Smooth muscle cell (in vitro differentiated cells): Measurements from ENCODE around the gene CAB39. TPM values are rescaled to one million over a fixed set of nuclear protein-coding genes. Genes with fewer than 3 reads are reported as not detected.

ENCODE experiments used
- DNase-seq: peaks from one replicate; lab custom pipeline; 2025; ENCODE audit not compliant: unreplicated experiment; lab: John Stamatoyannopoulos, UW
- H2AFZ ChIP-seq: fragments of 200-600 bp; sonication (generic); 2 replicates; pipeline ENCODE4 v1.6.0; 2016; ENCODE audit warnings: antibody characterized with exemption, low read depth, mild to moderate bottlenecking
- H3F3A ChIP-seq: fragments of 200-600 bp; sonication (generic); 2 replicates; pipeline ENCODE4 v1.6.0; 2017; ENCODE audit warnings: antibody characterized with exemption, low read depth
- H3K27ac ChIP-seq: fragments of 200-600 bp; sonication (generic); 2 replicates; pipeline ENCODE4 v1.5.1; 2016; ENCODE audit warnings: low read depth, mild to moderate bottlenecking
- H3K27me3 ChIP-seq: fragments of 200-600 bp; sonication (generic); 2 replicates; pipeline ENCODE4 v1.6.1; 2016; ENCODE audit warnings: low read depth, mild to moderate bottlenecking
- H3K36me3 ChIP-seq: fragments of 200-600 bp; sonication (generic); 2 replicates; pipeline ENCODE4 v1.5.1; 2016; ENCODE audit warnings: low read depth
- H3K4me1 ChIP-seq: fragments of 200-600 bp; sonication (generic); 2 replicates; pipeline ENCODE4 v1.5.1; 2016; ENCODE audit warnings: low read depth
- H3K4me2 ChIP-seq: fragments of 200-600 bp; sonication (generic); 2 replicates; pipeline ENCODE4 v1.6.0; 2016; ENCODE audit warnings: mild to moderate bottlenecking
- H3K4me3 ChIP-seq: fragments of 200-600 bp; sonication (generic); 2 replicates; pipeline ENCODE4 v1.5.1; 2016; ENCODE audit warnings: mild to moderate bottlenecking
- H3K79me2 ChIP-seq: fragments of 200-600 bp; sonication (generic); 2 replicates; pipeline ENCODE4 v1.6.0; 2016; ENCODE audit warnings: low read depth, mild to moderate bottlenecking
- H3K9ac ChIP-seq: fragments of 200-600 bp; sonication (generic); 2 replicates; pipeline ENCODE4 v1.6.0; 2016; ENCODE audit warnings: low read depth
- H3K9me3 ChIP-seq: fragments of 200-600 bp; sonication (generic); replicated peaks from 2 replicates; pipeline ENCODE4 v1.5.1; 2016; ENCODE audit warnings: low read depth
- H4K20me1 ChIP-seq: fragments of 200-600 bp; sonication (generic); 2 replicates; pipeline ENCODE4 v1.6.0; 2016; ENCODE audit warnings: low read depth
- CTCF ChIP-seq: fragments of 200-600 bp; sonication (generic); IDR thresholded peaks from 2 replicates; pipeline ENCODE4 v1.5.1; 2017; ENCODE audit warnings: borderline replicate concordance, mild to moderate bottlenecking, antibody characterized with exemption; ENCODE audit not compliant: insufficient read depth, poor library complexity, severe bottlenecking
- WGBS: methylation state at CpG from one replicate; pipeline ENCODE4 v1.1.7; 2016; ENCODE audit warnings: low lambda C conversion rate; 5-methylcytosine and 5-hydroxymethylcytosine counted together
- polyA plus RNA-seq: library from polyadenylated mRNA; unstranded; fragments of >200 nt; fragmentation: Nextera tagmentation; extraction: Ambion mirVana; gene quantifications from 2 replicates; pipeline ENCODE4 v1.2.1, GENCODE V29; 2016
- total RNA-seq: library from RNA; depleted of rRNA; stranded (reverse); fragments of >200 nt; gene quantifications from 2 replicates; pipeline ENCODE4 v1.2.3, GENCODE V29; 2014

Gene CAB39
- total and polyA plus RNA-seq, 2 experiments from 2014 or later: 21.7 to 62.4 TPM

GRCh38 chr2:230706053-230706521, 6.6 kb upstream of the CAB39 start:
- Histone ChIP-seq H3K9me3 (no peaks in the 10 kb centered on the region), H3K4me1 (no peaks in the 10 kb centered on the region), H3K79me2 (no peaks in the 10 kb centered on the region), H3F3A (no peaks in the 10 kb centered on the region), H3K9ac (no peak overlapping the region), H3K27ac (no peak overlapping the region), H3K4me3 (no peak overlapping the region), H3K36me3 (no peaks in the 10 kb centered on the region), H3K4me2 (no peak overlapping the region), H4K20me1 (no peaks in the 10 kb centered on the region), H2AFZ (no peak overlapping the region), H3K27me3 (no peaks in the 10 kb centered on the region)
- TF ChIP-seq CTCF: no peak
- 84% methylated on average over 3 of the region's 3 CpGs for WGBS
- no peak for DNase-seq

GRCh38 chr2:230706966-230707365, 5.7 kb upstream of the CAB39 start:
- Histone ChIP-seq H3K79me2 (no peaks in the 10 kb centered on the region), H3K4me1 (no peaks in the 10 kb centered on the region), H2AFZ (no peak overlapping the region), H3K9me3 (no peaks in the 10 kb centered on the region), H3K36me3 (no peaks in the 10 kb centered on the region), H3K4me2 (no peak overlapping the region), H3F3A (no peaks in the 10 kb centered on the region), H3K9ac (no peak overlapping the region), H3K4me3 (no peak overlapping the region), H3K27ac (no peak overlapping the region), H3K27me3 (no peaks in the 10 kb centered on the region), H4K20me1 (no peaks in the 10 kb centered on the region)
- 95% methylated on average over 8 of the region's 8 CpGs for whole genome bisulfite sequencing
- TF ChIP-seq CTCF: no peak
- no peak for DNase-seq

- no peak overlapping the region for H3K4me3 ChIP-seq
- no peak for TF ChIP-seq CTCF
These were observed 4.4 kb upstream of the CAB39 start for GRCh38 chr2:230708204-230708603.

GRCh38 chr2:230711224-230711623, 1.4 kb upstream of the CAB39 start:
- Histone ChIP-seq H3K4me3 (no peak overlapping the region), H3K9ac (no peak overlapping the region), H3K4me2 (no peak overlapping the region), H4K20me1 (peaks cover 25% of the 10 kb centered on the region), H3K27me3 (no peaks in the 10 kb centered on the region), H3F3A (peaks cover 7% of the 10 kb centered on the region), H2AFZ (no peak overlapping the region), H3K36me3 (no peaks in the 10 kb centered on the region), H3K79me2 (peaks cover 31% of the 10 kb centered on the region), H3K9me3 (no peaks in the 10 kb centered on the region), H3K27ac (no peak overlapping the region), H3K4me1 (peaks cover 12% of the 10 kb centered on the region)
- WGBS: 90% methylated on average over 11 of the region's 11 CpGs
- DNase-seq: no peak
- no peak for TF ChIP-seq CTCF

More at GRCh38 chr2:230708204-230708603, 4.4 kb upstream of the CAB39 start:
- Histone ChIP-seq H3F3A (no peaks in the 10 kb centered on the region), H3K27ac (no peak overlapping the region), H3K36me3 (no peaks in the 10 kb centered on the region), H3K79me2 (peaks cover 3% of the 10 kb centered on the region), H3K9me3 (no peaks in the 10 kb centered on the region), H3K27me3 (no peaks in the 10 kb centered on the region), H3K4me1 (no peaks in the 10 kb centered on the region), H3K4me2 (no peak overlapping the region), H3K9ac (no peak overlapping the region), H4K20me1 (no peaks in the 10 kb centered on the region), H2AFZ (no peak overlapping the region)
- WGBS: 95% methylated on average over 7 of the region's 7 CpGs
- DNase-seq: no peak
